ENCODE data around the gene TPGS2.
"Not testable (repeated sequence)": the region's sequence is repeated elsewhere in the genome, so short reads cannot be mapped to it uniquely, and the experiment has no call there.

The TPGS2 gene

GRCh38 chr18:36825526-36825925 is 3.3 kb downstream of the TPGS2 start:
- Histone ChIP-seq H3K9me3 (ENCODE audit: control insufficient read depth in 2 of 2, low read length in 2 of 2) (no peaks in the 10 kb centered on the region), H3K27me3 (ENCODE audit: control insufficient read depth in 1 of 2, insufficient read depth in 2 of 2, low read length in 2 of 2) (no peaks in the 10 kb centered on the region), H3K36me3 (ENCODE audit: control insufficient read depth in 2 of 2, insufficient read depth in 2 of 2, low read length in 2 of 2) (no peaks in the 10 kb centered on the region), H3K4me1 (ENCODE audit: control insufficient read depth, insufficient read depth, low read length) (no peaks in the 10 kb centered on the region), H3K9ac (ENCODE audit: low read length in 2 of 2) (no peak overlapping the region), H3K4me3 (ENCODE audit: low read length in 2 of 2) (no peak overlapping the region), H3K27ac (ENCODE audit: low read length) (no peak overlapping the region)

DNA sequence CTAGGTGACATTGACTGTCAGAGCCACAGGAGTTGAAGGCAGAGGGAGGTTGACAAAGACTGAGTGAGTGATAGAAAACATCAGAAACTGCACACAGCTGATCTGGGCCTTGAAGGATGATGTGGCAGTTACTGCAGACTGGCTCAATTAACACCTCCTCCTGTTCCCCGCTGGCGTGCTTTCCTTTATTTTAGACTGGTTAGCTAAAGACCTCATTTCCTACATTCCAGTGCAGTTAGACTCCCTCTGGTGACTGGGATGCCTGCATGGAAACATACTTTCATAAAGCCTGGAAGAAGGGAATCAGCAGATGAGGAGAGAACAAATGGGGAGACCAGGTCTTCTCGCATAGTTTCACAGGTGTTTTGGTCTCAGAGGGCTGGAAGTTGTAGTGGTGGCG is 7.1 kb downstream of the TPGS2 start:
- H3K27ac ChIP-seq (ENCODE audit: low read length), result no peak overlapping the region
- no peaks in the 10 kb centered on the region for H3K9me3 ChIP-seq (ENCODE audit: control insufficient read depth in 2 of 2, low read length in 2 of 2)
- no peaks in the 10 kb centered on the region for H3K4me1 ChIP-seq (ENCODE audit: control insufficient read depth, insufficient read depth, low read length)
- no peak overlapping the region for H3K4me3 ChIP-seq (ENCODE audit: low read length in 2 of 2)
- H3K9ac ChIP-seq (ENCODE audit: low read length in 2 of 2), result no peak overlapping the region
- no peaks in the 10 kb centered on the region for H3K27me3 ChIP-seq (ENCODE audit: control insufficient read depth in 1 of 2, insufficient read depth in 2 of 2, low read length in 2 of 2)
- peaks cover 7 to 10% of the 10 kb centered on the region in 2 donors for H3K36me3 ChIP-seq (ENCODE audit: control insufficient read depth in 2 of 2, insufficient read depth in 2 of 2, low read length in 2 of 2)

- no peak overlapping the region for H3K9ac ChIP-seq (ENCODE audit: low read length in 2 of 2)
- peaks cover 7 to 10% of the 10 kb centered on the region in 2 donors for H3K36me3 ChIP-seq (ENCODE audit: control insufficient read depth in 2 of 2, insufficient read depth in 2 of 2, low read length in 2 of 2)
- H3K27me3 ChIP-seq (ENCODE audit: control insufficient read depth in 1 of 2, insufficient read depth in 2 of 2, low read length in 2 of 2), result no peaks in the 10 kb centered on the region
- no peaks in the 10 kb centered on the region for H3K4me1 ChIP-seq (ENCODE audit: control insufficient read depth, insufficient read depth, low read length)
- H3K4me3 ChIP-seq (ENCODE audit: low read length in 2 of 2), result no peak overlapping the region
- no peak overlapping the region for H3K27ac ChIP-seq (ENCODE audit: low read length)
- no peaks in the 10 kb centered on the region for H3K9me3 ChIP-seq (ENCODE audit: control insufficient read depth in 2 of 2, low read length in 2 of 2)
Observed at GRCh38 chr18:36819621-36820020, 9.2 kb downstream of the TPGS2 start.

DNA sequence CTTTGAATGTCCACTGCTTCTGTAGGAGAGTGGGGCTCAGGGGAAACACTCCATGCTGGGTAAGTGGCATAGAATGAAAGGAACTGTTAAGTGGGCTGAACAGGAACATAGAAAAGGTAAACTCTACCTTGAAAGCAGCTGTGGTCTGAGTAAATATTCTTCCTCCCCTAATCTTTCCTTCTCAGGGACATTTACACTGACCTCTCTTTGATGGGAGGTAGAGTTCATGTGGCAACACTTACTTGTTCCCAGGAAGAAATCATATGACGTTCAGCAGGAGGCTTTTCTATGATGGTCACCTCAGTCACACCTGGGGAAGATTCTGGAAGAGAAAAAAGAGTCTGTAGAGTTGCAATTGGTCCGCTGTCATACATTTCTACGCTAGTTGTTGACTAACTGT is 10.2 kb downstream of the TPGS2 start:
- Histone ChIP-seq H3K27me3 (ENCODE audit: control insufficient read depth in 1 of 2, insufficient read depth in 2 of 2, low read length in 2 of 2) (no peaks in the 10 kb centered on the region), H3K9me3 (ENCODE audit: control insufficient read depth in 2 of 2, low read length in 2 of 2) (no peaks in the 10 kb centered on the region), H3K27ac (ENCODE audit: low read length) (no peak overlapping the region), H3K9ac (ENCODE audit: low read length in 2 of 2) (no peak overlapping the region), H3K4me3 (ENCODE audit: low read length in 2 of 2) (no peak overlapping the region), H3K4me1 (ENCODE audit: control insufficient read depth, insufficient read depth, low read length) (no peaks in the 10 kb centered on the region), H3K36me3 (ENCODE audit: control insufficient read depth in 2 of 2, insufficient read depth in 2 of 2, low read length in 2 of 2) (peaks cover 7 to 10% of the 10 kb centered on the region in 2 donors)

- no peak overlapping the region for H3K4me3 ChIP-seq (ENCODE audit: low read length in 2 of 2)
- no peak overlapping the region for H3K9ac ChIP-seq (ENCODE audit: low read length in 2 of 2)
- H3K36me3 ChIP-seq (ENCODE audit: control insufficient read depth in 2 of 2, insufficient read depth in 2 of 2, low read length in 2 of 2), result peaks cover 10 to 11% of the 10 kb centered on the region in 2 donors
- no peaks in the 10 kb centered on the region for H3K9me3 ChIP-seq (ENCODE audit: control insufficient read depth in 2 of 2, low read length in 2 of 2)
- no peaks in the 10 kb centered on the region for H3K4me1 ChIP-seq (ENCODE audit: control insufficient read depth, insufficient read depth, low read length)
- H3K27ac ChIP-seq (ENCODE audit: low read length), result no peak overlapping the region
- no peaks in the 10 kb centered on the region for H3K27me3 ChIP-seq (ENCODE audit: control insufficient read depth in 1 of 2, insufficient read depth in 2 of 2, low read length in 2 of 2)
Observed at GRCh38 chr18:36817039-36817438, 11.8 kb downstream of the TPGS2 start.

DNA sequence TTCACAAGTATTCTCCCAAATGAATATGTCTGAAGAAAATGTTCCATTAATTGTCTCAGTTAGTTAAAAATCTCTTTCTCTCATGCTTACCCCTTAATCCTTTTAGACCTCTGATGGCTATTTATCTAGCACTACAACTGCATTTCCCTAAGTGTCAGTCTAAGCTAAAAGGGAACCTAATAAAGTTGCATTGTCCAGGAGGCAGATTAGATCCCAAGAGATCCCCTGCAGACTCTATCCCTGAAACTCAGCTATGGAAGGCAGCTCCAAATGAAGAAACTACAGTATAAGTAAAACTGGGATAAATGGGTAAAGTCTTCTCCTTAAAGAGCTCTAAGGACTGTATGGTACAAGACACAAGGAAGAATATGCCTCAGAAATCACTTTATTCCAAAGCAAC is 12.7 kb downstream of the TPGS2 start:
- H3K4me1 ChIP-seq (ENCODE audit: control insufficient read depth, insufficient read depth, low read length); H3K27ac ChIP-seq (ENCODE audit: low read length); H3K9ac ChIP-seq (ENCODE audit: low read length in 2 of 2); H3K9me3 ChIP-seq (ENCODE audit: control insufficient read depth in 2 of 2, low read length in 2 of 2); H3K27me3 ChIP-seq (ENCODE audit: control insufficient read depth in 1 of 2, insufficient read depth in 2 of 2, low read length in 2 of 2); H3K4me3 ChIP-seq (ENCODE audit: low read length in 2 of 2): not testable (repeated sequence)
- peaks cover 10 to 11% of the 10 kb centered on the region in 2 donors for H3K36me3 ChIP-seq (ENCODE audit: control insufficient read depth in 2 of 2, insufficient read depth in 2 of 2, low read length in 2 of 2)

DNA sequence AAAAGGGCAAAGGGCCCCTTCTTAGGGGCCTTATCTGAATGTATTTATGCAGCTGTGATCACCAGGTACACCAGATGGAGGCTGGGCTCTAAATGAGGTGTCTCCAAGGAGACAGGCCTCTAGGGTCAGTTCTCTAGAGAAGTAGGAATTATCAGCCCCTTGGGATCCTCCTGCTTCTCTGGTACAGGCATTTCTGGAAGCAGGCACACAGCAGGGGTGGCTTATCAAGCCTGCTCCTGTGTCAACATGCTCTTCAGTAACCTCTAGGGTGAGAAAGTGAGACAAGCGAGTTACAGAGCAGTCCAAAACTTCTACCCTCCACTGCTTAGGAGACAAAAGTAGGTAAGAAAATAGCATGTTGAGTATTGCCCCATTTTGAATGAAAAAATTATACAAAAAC is 13.8 kb downstream of the TPGS2 start:
- no peaks in the 10 kb centered on the region for H3K4me1 ChIP-seq (ENCODE audit: control insufficient read depth, insufficient read depth, low read length)
- no peak overlapping the region for H3K27ac ChIP-seq (ENCODE audit: low read length)
- H3K4me3 ChIP-seq (ENCODE audit: low read length in 2 of 2), result no peak overlapping the region
- H3K36me3 ChIP-seq (ENCODE audit: control insufficient read depth in 2 of 2, insufficient read depth in 2 of 2, low read length in 2 of 2), result peaks cover 10 to 11% of the 10 kb centered on the region in 2 donors
- no peak overlapping the region for H3K9ac ChIP-seq (ENCODE audit: low read length in 2 of 2)
- H3K27me3 ChIP-seq (ENCODE audit: control insufficient read depth in 1 of 2, insufficient read depth in 2 of 2, low read length in 2 of 2), result no peaks in the 10 kb centered on the region
- H3K9me3 ChIP-seq (ENCODE audit: control insufficient read depth in 2 of 2, low read length in 2 of 2), result no peaks in the 10 kb centered on the region

- H3K9ac ChIP-seq (ENCODE audit: low read length in 2 of 2), result no peak overlapping the region
- no peaks in the 10 kb centered on the region for H3K27me3 ChIP-seq (ENCODE audit: control insufficient read depth in 1 of 2, insufficient read depth in 2 of 2, low read length in 2 of 2)
- H3K27ac ChIP-seq (ENCODE audit: low read length), result no peak overlapping the region
- H3K36me3 ChIP-seq (ENCODE audit: control insufficient read depth in 2 of 2, insufficient read depth in 2 of 2, low read length in 2 of 2), result peaks cover 9 to 11% of the 10 kb centered on the region in 2 donors
- H3K4me3 ChIP-seq (ENCODE audit: low read length in 2 of 2), result no peak overlapping the region
- H3K9me3 ChIP-seq (ENCODE audit: control insufficient read depth in 2 of 2, low read length in 2 of 2), result no peaks in the 10 kb centered on the region
- no peaks in the 10 kb centered on the region for H3K4me1 ChIP-seq (ENCODE audit: control insufficient read depth, insufficient read depth, low read length)
Observed at GRCh38 chr18:36813824-36814223, 15.0 kb downstream of the TPGS2 start.

- no peak overlapping the region for H3K4me3 ChIP-seq (ENCODE audit: low read length in 2 of 2)
- no peak overlapping the region for H3K27ac ChIP-seq (ENCODE audit: low read length)
- H3K9me3 ChIP-seq (ENCODE audit: control insufficient read depth in 2 of 2, low read length in 2 of 2), result no peaks in the 10 kb centered on the region
- no peaks in the 10 kb centered on the region for H3K27me3 ChIP-seq (ENCODE audit: control insufficient read depth in 1 of 2, insufficient read depth in 2 of 2, low read length in 2 of 2)
- H3K36me3 ChIP-seq (ENCODE audit: control insufficient read depth in 2 of 2, insufficient read depth in 2 of 2, low read length in 2 of 2), result peaks cover 5 to 11% of the 10 kb centered on the region in 2 donors
- H3K4me1 ChIP-seq (ENCODE audit: control insufficient read depth, insufficient read depth, low read length), result no peaks in the 10 kb centered on the region
- no peak overlapping the region for H3K9ac ChIP-seq (ENCODE audit: low read length in 2 of 2)
Observed at GRCh38 chr18:36813101-36813775, 15.6 kb downstream of the TPGS2 start.

GRCh38 chr18:36812678-36813077 is 16.1 kb downstream of the TPGS2 start:
- Histone ChIP-seq H3K27ac (ENCODE audit: low read length) (no peak overlapping the region), H3K9ac (ENCODE audit: low read length in 2 of 2) (no peak overlapping the region), H3K36me3 (ENCODE audit: control insufficient read depth in 2 of 2, insufficient read depth in 2 of 2, low read length in 2 of 2) (peaks cover 6 to 10% of the 10 kb centered on the region in 2 donors), H3K4me1 (ENCODE audit: control insufficient read depth, insufficient read depth, low read length) (no peaks in the 10 kb centered on the region), H3K9me3 (ENCODE audit: control insufficient read depth in 2 of 2, low read length in 2 of 2) (no peaks in the 10 kb centered on the region), H3K27me3 (ENCODE audit: control insufficient read depth in 1 of 2, insufficient read depth in 2 of 2, low read length in 2 of 2) (no peaks in the 10 kb centered on the region), H3K4me3 (ENCODE audit: low read length in 2 of 2) (no peak overlapping the region)

DNA sequence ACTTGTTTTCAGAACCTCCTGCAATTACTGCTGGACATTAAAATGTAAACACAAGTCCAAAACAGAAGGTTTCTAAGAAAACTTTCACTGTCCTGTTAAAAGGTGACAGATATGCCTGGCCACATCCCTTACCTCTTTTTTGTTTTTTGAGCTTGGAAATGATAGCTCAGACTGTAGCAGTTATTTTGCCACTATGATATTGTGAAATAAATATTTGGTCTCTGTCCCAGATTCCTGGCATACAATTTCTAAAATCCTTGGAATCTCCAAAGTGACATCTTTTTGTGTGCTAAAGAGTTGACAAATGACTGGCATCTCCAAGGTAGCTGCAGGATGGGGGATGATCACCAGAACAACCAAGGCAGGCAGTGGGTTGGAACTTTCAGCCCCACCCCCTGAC is 16.8 kb downstream of the TPGS2 start:
- Histone ChIP-seq H3K9ac (ENCODE audit: low read length in 2 of 2) (no peak overlapping the region), H3K4me3 (ENCODE audit: low read length in 2 of 2) (no peak overlapping the region), H3K9me3 (ENCODE audit: control insufficient read depth in 2 of 2, low read length in 2 of 2) (no peaks in the 10 kb centered on the region), H3K27ac (ENCODE audit: low read length) (no peak overlapping the region), H3K27me3 (ENCODE audit: control insufficient read depth in 1 of 2, insufficient read depth in 2 of 2, low read length in 2 of 2) (no peaks in the 10 kb centered on the region), H3K36me3 (ENCODE audit: control insufficient read depth in 2 of 2, insufficient read depth in 2 of 2, low read length in 2 of 2) (peaks cover 8 to 10% of the 10 kb centered on the region in 2 donors), H3K4me1 (ENCODE audit: control insufficient read depth, insufficient read depth, low read length) (no peaks in the 10 kb centered on the region)
